ENCODE data around the gene DTX3.
"Not testable (repeated sequence)": the region's sequence is repeated elsewhere in the genome, so short reads cannot be mapped to it uniquely, and the experiment has no call there.

DTX3 gene

GRCh38 chr12:57637364-57637763 lies 32.7 kb downstream of the DTX3 start:
- no peak for TF ChIP-seq CTCF (IDR thresholded peaks at IDR 0.05; ENCODE audit: insufficient read depth, low read depth, low read length, missing control alignments)
- DNase-seq (ENCODE audit: low read depth), result no peak

DNA sequence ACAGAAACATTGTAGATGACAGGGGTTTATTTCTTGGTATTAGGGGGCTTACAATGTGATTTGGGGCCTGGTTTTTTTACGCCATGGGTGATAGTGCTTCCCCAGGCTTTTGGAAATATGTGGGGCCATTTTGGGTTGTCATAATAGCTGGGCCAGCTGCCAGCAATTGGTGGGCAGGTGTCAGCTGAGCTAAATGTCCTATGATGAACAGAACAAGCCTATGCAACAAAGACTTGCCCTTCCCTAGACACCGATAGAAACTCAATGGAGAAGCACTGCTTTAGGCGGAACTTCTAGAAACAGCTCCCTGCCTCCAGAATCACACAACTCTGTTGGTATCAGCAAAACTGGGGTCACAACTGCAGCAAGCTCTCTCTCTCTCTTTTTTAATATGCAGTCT lies 33.5 kb downstream of the DTX3 start:
- TF ChIP-seq CTCF (IDR thresholded peaks at IDR 0.05; ENCODE audit: insufficient read depth, low read depth, low read length, missing control alignments), result no peak
- H3K4me3 ChIP-seq (ENCODE audit: low read depth, low read length), result no peak overlapping the region
- no peak for DNase-seq (ENCODE audit: low read depth)

More at GRCh38 chr12:57637364-57637763, 32.7 kb downstream of the DTX3 start:
- no peak overlapping the region for H3K4me3 ChIP-seq (ENCODE audit: low read depth, low read length)

GRCh38 chr12:57640175-57641042 lies 35.8 kb downstream of the DTX3 start:
- no peak for TF ChIP-seq CTCF (IDR thresholded peaks at IDR 0.05; ENCODE audit: insufficient read depth, low read depth, low read length, missing control alignments)
- no peak for DNase-seq (ENCODE audit: low read depth)

GRCh38 chr12:57641699-57642442 lies 37.2 kb downstream of the DTX3 start:
- peak; percentile 30 for DNase-seq (ENCODE audit: low read depth)
- H3K4me3 ChIP-seq (ENCODE audit: low read depth, low read length), result no peak overlapping the region
- no peak for TF ChIP-seq CTCF (IDR thresholded peaks at IDR 0.05; ENCODE audit: insufficient read depth, low read depth, low read length, missing control alignments)

More at GRCh38 chr12:57640175-57641042, 35.8 kb downstream of the DTX3 start:
- no peak overlapping the region for H3K4me3 ChIP-seq (ENCODE audit: low read depth, low read length)

GRCh38 chr12:57645990-57646658 lies 41.5 kb downstream of the DTX3 start:
- DNase-seq (ENCODE audit: low read depth), result peak; percentile 27

DNA sequence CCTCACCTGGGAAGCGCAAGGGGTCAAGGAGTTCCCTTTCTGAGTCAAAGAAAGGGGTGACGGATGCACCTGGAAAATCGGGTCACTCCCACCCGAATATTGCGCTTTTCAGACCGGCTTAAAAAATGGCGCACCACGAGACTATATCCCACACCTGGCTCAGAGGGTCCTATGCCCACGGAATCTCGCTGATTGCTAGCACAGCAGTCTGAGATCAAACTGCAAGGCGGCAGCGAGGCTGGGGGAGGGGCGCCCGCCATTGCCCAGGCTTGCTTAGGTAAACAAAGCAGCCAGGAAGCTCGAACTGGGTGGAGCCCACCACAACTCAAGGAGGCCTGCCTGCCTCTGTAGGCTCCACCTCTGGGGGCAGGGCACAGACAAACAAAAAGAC lies 42.0 kb downstream of the DTX3 start:
- not testable (repeated sequence) for DNase-seq (ENCODE audit: low read depth); H3K4me3 ChIP-seq (ENCODE audit: low read depth, low read length)

More at GRCh38 chr12:57645990-57646658, 41.5 kb downstream of the DTX3 start:
- not testable (repeated sequence) for H3K4me3 ChIP-seq (ENCODE audit: low read depth, low read length)

GRCh38 chr12:57654042-57654441 lies 49.4 kb downstream of the DTX3 start:
- no peak for DNase-seq (ENCODE audit: low read depth)
- H3K4me3 ChIP-seq (ENCODE audit: low read depth, low read length), result no peak overlapping the region
- no peak for TF ChIP-seq CTCF (IDR thresholded peaks at IDR 0.05; ENCODE audit: insufficient read depth, low read depth, low read length, missing control alignments)

Data from GM12865 (cell line).